GM19395 (cell line): ENCODE data around the gene SFI1.
"Not testable (repeated sequence)": the region's sequence is repeated elsewhere in the genome, so short reads cannot be mapped to it uniquely, and the experiment has no call there.

Experiments
- ATAC-seq: cut with Tn5 transposase; IDR thresholded peaks from one replicate; pipeline ENCODE4 v1.9.1; 2021; ENCODE audit warnings: mild to moderate bottlenecking, moderate library complexity; ENCODE audit not compliant: unreplicated experiment

The SFI1 gene

DNA sequence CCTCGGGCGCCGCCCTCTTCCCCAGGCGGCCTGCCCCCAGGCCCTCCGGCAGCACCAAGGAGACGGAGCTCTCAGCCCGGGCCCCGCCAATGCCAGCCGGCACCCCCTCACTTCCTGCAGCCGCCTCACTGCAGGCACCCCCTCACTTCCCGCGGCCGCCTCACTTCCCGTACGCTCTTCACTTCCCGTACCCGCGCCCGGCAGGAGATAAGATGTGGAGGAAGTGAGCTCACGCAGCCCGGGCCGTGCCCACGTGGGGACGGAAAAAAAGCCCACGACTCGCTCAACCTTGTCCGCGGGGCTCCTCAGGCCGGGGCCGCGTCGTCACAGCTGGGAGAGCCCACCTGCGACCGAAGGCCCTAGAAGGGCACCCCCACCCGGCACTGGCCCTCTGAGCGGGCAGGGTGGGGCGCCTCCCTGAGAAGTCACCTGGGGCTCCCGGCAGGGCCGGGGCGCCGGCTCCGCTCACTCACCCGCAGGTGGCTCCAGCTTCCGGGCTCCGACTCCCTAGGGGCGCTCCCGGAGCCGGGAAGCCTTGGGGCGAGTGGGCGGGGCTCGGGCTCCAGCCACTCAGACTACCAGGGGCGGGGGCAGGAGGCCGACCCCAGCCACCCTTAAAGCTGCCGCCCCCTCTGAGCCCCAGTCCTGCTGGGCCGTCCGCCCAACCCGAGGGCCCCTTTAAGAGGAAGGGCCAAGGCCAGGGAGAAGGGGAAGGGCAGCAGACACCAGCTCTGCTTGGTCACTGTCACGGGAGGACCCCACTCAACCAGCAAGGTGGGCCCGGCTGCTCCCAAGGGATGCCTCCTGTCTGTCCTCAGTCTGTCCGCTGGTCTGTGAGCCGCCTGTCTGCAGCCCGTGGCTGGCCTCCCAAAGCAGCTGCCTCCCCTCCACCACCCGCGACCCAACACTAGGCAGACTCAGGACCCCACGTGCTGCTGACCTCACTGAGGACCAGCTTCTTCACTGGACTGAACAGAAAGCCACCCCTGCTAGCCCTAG is 134.3 kb downstream of the SFI1 start:
- peak; percentile 62 for ATAC-seq

DNA sequence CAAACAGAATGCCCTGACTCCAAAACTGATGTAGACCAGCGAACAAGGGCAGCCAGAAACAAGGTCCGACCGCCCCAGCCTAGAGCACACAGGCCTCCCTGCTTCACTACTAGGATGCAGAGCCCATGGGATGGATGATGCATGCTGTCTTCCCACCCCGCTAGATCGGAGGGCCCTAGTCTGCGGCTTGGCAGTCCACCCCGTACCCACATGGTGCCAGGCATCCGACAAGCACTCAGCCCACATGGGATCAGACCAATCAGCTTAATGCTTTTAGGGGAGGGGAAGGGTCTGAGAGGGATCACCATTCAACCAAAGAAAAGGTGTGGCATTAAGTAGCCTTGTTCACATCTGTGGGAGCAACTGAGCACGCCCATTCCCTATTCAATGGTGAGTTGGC is 135.1 kb downstream of the SFI1 start:
- no peak for ATAC-seq

DNA sequence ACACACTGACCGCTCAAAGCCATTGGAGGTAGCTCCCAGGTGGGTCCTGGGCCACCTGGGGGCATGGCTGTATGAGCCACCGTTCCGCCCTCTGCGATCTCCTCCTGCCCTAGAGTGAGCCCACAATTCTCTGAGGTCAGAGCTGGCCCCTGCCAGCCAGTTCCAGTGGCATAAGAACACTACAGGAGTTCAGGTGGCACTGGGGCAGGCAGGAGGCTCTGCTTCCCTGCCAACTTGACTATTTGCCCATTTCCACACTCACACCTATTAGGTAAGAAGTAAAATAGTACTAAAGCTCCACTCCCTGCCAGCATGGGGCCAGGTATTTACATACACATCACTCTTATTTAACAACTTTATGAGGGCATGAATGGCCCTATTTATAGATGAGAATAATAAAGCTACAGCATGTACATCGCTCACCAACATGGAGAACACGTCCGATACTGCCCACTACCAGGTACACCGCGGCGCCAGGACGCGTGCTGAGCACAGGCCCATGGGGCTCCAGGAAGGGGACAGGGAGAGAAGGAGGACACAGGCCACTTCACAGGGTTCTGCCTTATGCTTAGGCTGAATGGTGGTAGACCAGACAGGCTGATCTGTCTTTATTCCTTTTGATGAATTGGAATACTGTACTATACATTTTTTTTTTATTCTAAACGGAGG is 139.4 kb downstream of the SFI1 start:
- ATAC-seq = no peak

DNA sequence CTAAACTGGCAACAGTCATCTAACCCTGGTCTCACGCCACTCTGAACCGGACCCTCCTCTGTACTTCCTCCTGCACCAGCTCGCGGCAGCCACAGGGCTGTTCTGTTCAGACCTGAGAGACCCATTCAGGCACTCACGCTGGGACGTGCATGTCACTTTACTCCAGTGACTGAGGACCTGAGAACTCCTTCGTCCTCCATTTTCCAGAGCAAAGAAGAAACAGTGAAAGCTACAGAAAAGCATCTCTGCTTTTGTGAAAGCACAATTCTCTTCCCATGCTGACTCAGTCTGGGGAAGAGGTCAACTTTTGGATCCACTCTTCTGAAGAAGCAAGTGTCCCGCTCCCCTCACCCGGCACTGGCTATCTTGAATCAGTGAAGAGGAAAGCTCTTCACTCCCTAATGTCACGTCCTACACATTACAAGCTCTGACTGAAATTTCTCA is 141.1 kb downstream of the SFI1 start:
- ATAC-seq = peak; percentile 66

DNA sequence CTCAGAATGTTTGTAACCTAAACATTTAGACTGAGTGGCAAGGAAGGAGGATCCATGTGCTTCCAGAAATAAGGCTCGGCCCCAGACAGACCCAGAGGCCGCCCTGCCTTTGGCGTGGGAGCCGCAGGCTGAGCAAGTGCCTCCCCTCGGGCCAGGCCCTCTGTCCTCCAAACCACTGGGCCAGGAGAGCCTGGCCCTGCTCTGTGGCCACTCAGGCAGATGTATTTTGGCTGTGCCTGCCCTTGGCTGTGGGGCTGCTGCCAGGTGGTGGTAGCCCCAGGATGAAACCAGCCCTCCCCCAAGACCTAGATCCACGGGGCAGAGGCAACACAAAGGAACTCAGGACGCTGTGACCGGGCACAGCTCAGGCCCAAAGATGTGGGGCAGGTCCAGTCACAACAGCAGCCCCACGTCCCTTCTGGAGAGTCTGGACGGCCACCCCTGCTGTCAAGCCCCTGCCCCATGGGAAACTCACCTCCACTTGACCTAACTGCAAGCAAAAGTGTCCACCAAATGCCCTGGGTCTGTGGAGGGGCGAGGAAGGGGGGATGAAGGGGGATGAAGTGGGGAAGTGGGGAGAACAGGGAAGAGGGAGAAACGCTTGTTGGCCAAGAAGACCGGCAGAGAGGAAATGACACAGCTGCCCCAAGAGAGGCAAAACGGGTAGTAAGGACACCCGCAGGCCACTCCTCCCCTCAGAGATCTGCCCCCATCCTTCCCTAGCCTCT is 141.7 kb downstream of the SFI1 start:
- ATAC-seq = peak; percentile 48

DNA sequence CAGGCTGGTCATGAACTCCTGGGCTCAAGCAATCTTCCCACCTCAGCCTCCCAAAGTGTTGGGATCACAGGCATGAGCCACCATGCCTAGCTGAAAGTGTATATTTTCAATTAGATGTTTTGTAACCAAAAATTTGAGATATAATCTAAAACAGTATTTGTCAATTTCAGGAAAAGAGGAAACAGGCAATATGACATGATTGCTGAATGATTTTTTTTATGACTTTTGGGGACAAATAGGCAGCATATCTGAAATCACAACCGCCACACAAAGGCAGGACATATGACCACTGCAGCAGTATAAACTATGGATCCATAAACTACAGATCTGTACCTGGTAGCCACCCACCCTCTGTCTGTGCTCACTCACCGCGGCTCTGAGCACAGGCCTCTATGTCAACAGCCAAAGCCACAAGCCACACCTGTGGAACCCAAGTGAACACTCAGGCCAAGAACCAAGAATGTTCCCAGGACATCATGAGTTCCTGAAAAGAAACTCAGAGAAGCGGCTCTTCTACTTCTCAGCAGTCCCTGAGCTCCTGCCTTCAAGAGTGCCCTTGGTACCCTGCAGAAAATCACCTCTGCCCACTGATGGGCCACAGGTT is 143.2 kb downstream of the SFI1 start:
- ATAC-seq = no peak

DNA sequence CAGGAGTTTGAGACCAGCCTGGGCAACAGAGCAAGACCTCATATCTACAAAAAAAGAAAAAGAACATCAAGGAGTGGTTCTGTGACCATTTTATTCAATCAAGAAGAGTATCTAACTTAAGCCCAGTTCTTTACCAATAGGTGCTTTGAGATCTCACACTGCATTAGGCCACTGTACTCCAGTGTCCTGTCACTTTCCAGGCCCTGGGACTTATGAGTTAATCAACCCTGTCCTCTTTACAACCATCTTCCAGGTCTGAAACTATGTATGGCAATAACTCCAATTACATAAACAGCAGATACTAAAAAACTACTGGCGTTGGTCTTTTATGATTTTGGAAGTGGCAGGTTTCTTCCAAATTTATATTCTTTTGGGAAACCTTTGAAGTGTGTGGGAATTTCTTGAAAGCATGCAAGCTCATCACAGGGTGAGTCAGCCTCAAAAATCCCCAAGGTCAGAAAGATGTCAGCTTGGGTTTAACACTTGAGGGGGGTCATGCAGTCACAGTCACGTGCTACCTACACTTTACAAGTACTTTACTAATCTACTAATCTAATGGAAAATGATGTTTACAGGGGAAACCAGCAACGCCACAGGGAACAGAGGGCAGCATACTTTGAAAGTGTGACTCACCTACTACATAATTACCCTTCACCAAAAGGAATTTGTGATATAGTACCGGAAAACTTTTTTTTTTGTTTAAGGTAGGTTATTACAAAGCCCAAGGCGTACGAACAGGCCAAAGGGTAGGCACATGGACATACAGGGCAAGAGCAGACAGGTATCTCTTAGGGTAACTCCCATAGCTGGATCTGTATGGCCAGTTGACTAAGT is 150.1 kb downstream of the SFI1 start:
- ATAC-seq = no peak

DNA sequence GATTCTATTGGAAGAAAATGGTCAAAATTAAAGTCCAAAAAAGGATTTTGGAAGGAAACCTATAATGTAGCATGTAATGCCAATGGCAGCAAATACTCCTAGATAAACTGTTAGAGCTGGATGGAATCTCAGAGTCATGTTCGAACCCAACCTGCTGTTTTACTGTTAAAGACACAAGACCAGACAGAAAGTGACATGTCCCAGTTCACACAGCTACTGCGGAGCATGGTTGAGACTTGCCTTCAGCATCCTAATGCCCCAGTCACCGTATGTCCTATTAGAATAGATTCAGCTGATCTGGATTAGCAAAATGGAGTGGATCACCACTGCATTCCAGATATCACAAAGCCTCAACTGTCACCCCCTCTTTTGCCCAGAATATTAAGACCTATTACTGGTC is 150.7 kb downstream of the SFI1 start:
- no peak for ATAC-seq

DNA sequence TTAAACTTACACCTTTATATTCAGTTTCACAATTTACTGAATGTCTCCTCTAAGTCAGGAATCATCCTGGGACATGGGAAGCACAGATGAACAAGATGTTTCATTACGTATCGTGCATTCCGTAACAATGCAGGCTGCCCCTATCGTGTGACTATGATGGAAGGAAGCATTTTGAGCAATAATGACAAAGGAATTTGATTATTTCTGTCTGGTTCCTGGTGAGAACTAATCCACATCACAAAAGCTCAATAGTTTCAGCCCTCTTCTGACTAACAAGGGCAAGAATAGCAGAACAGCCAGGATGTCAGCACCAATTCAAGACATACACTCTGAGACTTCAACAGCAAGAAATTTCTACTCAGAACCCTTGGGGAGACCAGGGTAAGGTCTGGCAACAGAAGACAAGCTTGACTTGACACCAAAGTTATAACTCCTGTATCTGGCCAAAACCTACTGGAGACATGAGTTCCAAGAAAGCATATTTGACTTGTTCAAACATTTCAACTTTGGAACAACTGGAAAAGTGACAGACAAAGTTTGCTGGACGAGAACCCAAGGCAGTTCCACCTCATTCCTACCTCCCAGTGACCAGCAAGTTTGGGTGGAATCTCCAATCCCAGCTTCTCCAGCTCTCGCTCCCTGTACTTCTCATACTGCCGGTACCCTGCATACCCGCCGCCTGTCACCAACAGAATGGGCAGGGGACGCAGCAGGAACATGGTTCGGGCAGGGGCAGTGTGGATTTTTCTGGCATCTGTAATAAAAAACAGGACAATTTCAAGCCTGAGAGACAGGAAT is 151.4 kb downstream of the SFI1 start:
- no peak for ATAC-seq

DNA sequence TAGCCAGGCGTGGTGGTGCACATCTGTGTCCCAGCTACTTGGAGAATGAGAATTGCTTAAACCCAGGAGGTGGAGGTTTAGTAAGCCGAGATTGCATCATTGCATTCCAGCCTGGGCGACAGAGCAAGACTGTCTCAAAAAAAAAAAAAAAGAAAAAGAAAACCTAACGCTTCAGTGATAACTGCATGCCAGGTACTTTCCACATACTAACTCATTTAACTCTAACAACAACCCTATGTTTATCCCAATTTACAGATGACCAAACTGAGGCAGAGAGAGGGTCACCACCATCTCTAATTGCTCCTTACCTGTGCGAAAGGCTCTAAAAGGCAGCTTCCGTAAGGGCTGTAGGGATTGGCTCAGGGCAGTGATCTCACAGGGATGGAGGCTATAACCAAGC is 154.1 kb downstream of the SFI1 start:
- ATAC-seq = no peak

DNA sequence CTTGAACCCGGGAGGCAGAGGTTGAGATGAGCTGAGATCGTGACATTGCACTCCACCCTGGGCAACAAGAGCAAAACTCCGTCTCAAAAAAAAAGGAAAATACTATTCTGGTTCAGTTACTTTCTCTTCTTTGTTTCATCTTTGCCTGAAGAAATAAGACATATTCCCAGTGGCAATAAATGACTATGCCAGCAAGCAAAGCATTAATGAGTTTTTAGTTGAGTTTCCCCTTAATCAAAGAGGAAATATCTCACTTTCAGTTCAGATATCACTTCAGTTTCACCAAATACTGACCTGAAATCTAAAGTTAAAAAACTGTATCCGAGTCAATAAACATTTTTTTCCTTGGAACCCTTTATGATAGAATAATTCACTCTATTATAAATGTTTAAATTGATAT is 155.3 kb downstream of the SFI1 start:
- ATAC-seq = no peak

DNA sequence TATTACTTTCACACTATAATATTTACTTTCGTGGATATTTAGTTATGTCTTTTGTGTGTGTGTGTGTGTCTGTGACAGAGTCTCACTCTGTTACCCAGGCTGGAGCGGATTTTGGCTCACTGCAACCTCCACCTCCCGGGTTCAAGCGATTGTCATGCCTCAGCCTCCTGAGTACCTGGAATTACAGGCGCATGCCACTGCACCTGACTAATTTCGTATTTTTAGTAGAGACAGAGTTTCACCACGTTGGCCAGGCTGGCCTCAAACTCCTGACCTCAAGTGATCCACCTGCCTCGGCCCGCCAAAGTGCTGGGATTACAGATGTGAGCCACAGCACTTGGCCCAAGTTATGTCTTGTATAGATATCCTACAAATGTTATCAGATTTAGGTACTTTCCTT is 155.8 kb downstream of the SFI1 start:
- ATAC-seq = no peak

DNA sequence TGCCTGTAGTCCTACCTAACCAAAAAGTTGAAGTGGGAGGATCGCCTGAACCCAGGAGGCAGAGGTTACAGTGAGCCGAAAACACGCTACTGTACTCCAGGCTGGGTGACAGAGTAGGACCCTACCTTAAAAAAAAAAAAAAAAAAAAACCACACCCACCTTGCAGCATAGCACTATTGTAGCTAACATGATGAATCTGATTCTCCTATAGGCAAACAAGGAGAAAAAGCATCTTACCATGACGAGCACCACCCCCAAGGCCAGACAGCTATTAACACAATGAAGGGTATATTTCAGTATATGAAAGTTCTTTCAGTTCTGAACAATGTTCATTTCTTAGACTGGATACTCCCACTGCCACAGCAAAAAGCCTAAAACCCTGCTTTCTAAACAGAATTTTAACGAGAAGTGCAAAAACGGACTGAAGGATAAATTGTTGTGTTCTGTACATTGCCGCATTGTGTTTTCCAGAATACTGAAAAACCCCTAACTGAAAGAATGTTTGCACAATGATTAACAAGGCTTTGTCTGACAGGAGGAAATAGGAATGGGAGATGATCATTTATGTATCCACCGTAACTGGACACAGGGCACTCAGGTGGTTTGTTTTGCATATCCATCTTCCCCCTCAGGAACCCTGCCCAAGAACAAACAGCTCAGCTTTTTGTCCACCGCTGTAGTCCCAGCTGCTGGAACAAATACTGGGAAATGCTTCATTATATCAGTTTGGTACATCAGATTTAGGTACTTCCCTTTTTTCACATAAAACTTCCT is 156.8 kb downstream of the SFI1 start:
- no peak for ATAC-seq

DNA sequence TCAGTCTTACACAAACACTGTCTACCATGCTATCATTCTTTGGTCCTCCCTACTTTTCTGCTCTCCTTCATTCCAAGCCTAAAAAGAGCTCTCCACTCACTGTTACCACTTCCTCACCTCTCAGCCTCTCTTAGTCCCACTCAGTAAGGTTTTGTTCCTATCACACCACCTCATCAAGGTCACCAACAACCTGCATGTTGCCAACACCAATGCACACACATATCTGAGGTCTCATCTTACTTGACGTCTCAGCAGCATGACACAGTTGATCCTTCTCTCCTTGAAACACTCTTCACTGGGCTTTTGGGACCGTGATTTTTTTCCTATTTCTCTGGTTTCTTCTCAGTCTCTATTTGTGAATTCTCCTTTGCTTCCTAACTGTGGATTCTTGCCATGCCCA is 157.6 kb downstream of the SFI1 start:
- ATAC-seq = no peak

DNA sequence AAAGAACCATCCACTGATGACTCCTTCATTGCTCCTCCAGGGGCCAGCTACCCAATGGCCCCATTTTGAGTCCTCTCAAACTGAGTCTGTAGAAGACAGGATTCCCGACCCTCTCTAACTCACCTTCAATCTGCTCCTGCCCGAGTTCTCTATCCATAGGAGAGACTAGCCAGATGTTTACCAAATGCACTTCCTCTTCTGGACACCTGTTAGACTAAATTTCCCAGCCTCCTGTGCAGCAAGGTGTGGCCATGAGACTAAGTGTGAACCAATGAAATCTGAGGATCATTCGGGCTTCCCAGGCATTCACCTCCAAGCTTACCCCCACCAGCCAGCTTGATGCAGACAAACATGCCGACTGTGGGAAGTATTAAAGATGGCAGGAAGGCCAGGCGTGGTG is 158.1 kb downstream of the SFI1 start:
- no peak for ATAC-seq

DNA sequence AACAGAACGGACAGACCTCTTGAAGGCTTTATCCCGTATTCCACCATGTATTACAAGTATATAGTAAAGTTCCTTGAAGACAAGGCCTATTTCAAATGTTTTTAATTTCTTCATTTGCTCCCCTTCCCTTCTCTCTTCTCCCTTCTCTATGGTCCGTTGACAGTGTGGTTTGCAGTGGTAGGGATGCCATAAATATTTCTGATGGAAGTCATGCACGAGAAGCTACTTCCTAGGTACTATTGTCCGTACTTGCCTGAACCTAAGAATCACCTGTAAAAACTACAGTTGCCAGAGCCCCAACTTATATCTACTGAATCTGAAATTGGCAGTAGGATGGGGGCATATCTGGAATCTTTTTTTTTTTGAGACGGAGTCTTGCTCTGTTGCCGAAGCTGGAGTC is 162.9 kb downstream of the SFI1 start:
- no peak for ATAC-seq

DNA sequence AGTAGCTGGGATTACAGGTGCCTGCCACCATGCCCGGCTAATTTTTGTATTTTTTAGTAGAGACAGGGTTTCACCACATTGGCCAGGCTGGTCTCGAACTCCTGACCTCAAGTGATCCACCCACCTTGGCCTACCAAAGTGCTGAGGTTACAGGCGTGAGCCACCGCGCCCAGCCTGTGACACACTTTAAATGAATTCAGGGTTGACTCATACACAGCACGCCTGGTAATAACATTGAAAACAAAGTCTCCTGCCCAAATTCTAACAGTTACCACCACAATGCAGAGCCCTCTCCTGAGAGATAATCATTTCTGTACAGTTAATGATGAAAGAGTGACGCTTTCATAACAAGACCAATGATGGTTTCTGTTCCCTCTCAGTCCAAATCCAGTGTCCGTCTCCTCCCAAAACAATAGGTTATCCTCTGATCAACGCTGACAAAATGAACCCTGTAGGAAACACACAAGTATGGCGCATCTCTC is 164.6 kb downstream of the SFI1 start:
- not testable (repeated sequence) for ATAC-seq

DNA sequence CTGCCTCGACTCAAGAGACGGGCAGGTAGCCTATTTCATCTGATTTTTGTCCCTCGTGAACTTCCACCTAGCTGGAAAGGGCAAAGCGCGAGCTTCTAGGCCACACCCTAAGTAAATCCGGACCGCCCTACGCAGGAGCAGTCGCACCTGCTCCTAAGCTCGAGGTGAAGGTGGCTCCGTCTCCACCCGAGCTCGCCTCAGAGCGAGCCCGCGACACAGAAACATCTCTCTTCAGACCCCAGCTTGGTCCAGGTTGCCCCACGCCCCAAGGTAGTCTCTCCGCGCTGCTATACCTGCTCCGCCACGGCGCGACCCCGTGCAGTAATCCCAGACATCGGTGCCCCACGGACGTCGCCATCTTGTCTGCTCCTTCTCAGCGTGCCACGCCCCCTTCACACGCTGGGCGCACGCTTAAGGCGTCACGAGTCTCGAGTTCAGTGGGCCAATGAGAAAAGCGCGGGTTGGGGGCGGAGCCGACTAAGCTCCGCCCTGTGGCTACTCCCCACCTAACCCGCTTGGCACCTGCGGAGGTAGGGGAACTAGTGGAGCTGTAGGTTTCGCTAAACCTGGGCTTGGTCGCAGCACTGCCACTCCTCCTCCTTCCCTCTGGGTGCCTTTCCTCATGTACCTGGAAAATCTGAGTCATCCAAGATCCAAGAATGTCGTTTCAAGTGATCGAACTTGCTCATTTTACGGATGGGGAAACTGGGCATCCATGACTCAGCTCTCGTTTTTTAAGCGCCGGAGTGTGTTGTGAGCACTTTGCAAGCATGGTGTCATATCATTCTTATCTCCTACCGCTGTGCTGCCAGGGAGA is 165.7 kb downstream of the SFI1 start, which contains the start of gene PISD:
Gene PISD (minus strand): TSS at position 365 of the 817 bp plus-strand sequence. CDS start 7 bp downstream, at position 358.
- peak; percentile 81 for ATAC-seq
